ENCODE data around the gene MAP2K4. TPM values are rescaled to one million over a fixed set of nuclear protein-coding genes. Genes with fewer than 3 reads are reported as not detected.

Gene MAP2K4
- total and polyA plus RNA-seq, 2 of the 8 experiments (the other 6 are each of a cell fraction or from before 2014, with no cell fraction given): 14.2 to 37.3 TPM

- Histone ChIP-seq H3K18ac (ENCODE audit: extremely low read depth, low read length) (no peak overlapping the region), H4K20me1 (replicated peaks in 1 of 2; ENCODE audit: control insufficient read depth in 1 of 2, insufficient read depth in 2 of 2, low read length in 2 of 2) (peaks cover 8 to 14% of the 10 kb centered on the region in 2 experiments), H2BK15ac (ENCODE audit: low read length) (no peak overlapping the region), H4K5ac (ENCODE audit: insufficient read length, low read depth, low read length) (no peak overlapping the region), H2AK5ac (ENCODE audit: low read depth, low read length) (no peak overlapping the region), H3K9ac (replicated peaks in 1 of 4; ENCODE audit: extremely low read depth in 1 of 4, low read depth in 3 of 4, low read length in 3 of 4) (no peak overlapping the region), H2BK12ac (ENCODE audit: low read depth, low read length) (no peak overlapping the region), H4K91ac (replicated peaks; ENCODE audit: insufficient read length, low read length) (no peak overlapping the region), H3K79me2 (ENCODE audit: control insufficient read depth in 1 of 2, insufficient read depth in 2 of 2, low read length in 2 of 2) (peaks cover 4 to 60% of the 10 kb centered on the region in 2 experiments; a peak in 3 of 4 replicates), H4K8ac (ENCODE audit: extremely low read depth, insufficient read depth, low read length) (no peak overlapping the region), H3K4me3 (ENCODE audit: extremely low read depth in 1 of 4, insufficient read depth in 2 of 4, low read depth in 3 of 4, low read length in 4 of 4) (peak overlapping the region in 1 of 4 experiments; percentile 80; a peak in 2 of 8 replicates), H3K27me3 (replicated peaks in 1 of 4; ENCODE audit: control insufficient read depth in 3 of 4, extremely low read depth in 1 of 4, insufficient read depth in 3 of 4, low read length in 3 of 4) (no peaks in the 10 kb centered on the region; a peak in 1 of 7 replicates), H3K27ac (ENCODE audit: low read depth, low read length) (no peak overlapping the region), H3K4me1 (replicated peaks in 1 of 4; ENCODE audit: control insufficient read depth in 3 of 4, insufficient read depth in 4 of 4, low read length in 3 of 4) (peaks cover 0 to 3% (median 1%) of the 10 kb centered on the region in 4 experiments; a peak in 4 of 7 replicates), H2BK5ac (ENCODE audit: low read depth, low read length) (no peak overlapping the region), H3K14ac (ENCODE audit: insufficient read length) (no peak overlapping the region), H3K23ac (ENCODE audit: insufficient read length) (no peak overlapping the region), H3K9me3 (ENCODE audit: insufficient read depth in 2 of 2, low read depth in 1 of 2, low read length in 1 of 2) (no peaks in the 10 kb centered on the region), H2BK120ac (replicated peaks; ENCODE audit: low read depth, low read length) (no peak overlapping the region), H3K79me1 (ENCODE audit: low read depth, low read length) (peaks cover 3% of the 10 kb centered on the region), H3K36me3 (ENCODE audit: control insufficient read depth in 2 of 4, insufficient read depth in 4 of 4, low read length in 3 of 4) (no peaks in the 10 kb centered on the region), H2BK20ac (ENCODE audit: low read length) (no peak overlapping the region), H3K23me2 (ENCODE audit: low read depth, low read length) (peaks cover 2% of the 10 kb centered on the region; the same call in 1 of the 2 replicates), H3K4me2 (ENCODE audit: insufficient read depth in 1 of 2, low read depth in 2 of 2, low read length in 2 of 2) (peak overlapping the region; percentile 63 to 67; a peak in 2 of 4 replicates), H3K56ac (replicated peaks; ENCODE audit: insufficient read length, low read depth, low read length) (no peak overlapping the region), H3K4ac (replicated peaks; ENCODE audit: insufficient read length, low read depth, low read length) (no peak overlapping the region), H2AFZ (ENCODE audit: low read length) (no peak overlapping the region)
- POLR2A ChIA-PET (ENCODE audit: partially characterized antibody): interaction anchor here (0.9 to 4.8 kb wide), 8 partner anchors 9 to 45 kb away, joined by 3 to 49 read pairs (median 5); partner anchors contain the start of gene ZNF18
- FAIRE-seq: no peak
- 97% methylated on average over 2 of the region's 2 CpGs; no CpG with 5 or more reads in 1 of the 2 experiments for WGBS, 2 experiments (ENCODE audit: extremely low coverage in 1 of 2, insufficient coverage in 1 of 2, insufficient read length in 1 of 2, insufficient replicate concordance in 2 of 2, low coverage in 1 of 2, low lambda C conversion rate in 2 of 2, missing lambda C conversion rate in 1 of 2)
- DNase-seq (ENCODE audit: low read depth in 1 of 2, low spot score in 2 of 2): no peak
- CTCF ChIA-PET (ENCODE audit: partially characterized antibody): interaction anchor here (0.8 kb wide), 1 partner anchor 13 kb away, joined by 3 read pairs; no protein-coding TSS in a partner anchor
- TF ChIP-seq HDAC2 (IDR thresholded peaks at IDR 0.05; ENCODE audit: borderline replicate concordance in 1 of 2, low read depth in 2 of 2, low read length in 2 of 2): no peak
- TF ChIP-seq PHF8 (conservative IDR thresholded peaks at IDR 0.05; ENCODE audit: low read depth, low read length): no peak
- TF ChIP-seq SIN3A (conservative IDR thresholded peaks at IDR 0.05 in 1 of 2, IDR thresholded peaks at IDR 0.05 in 1 of 2; ENCODE audit: low read depth in 1 of 2, low read length in 2 of 2): no peak
Measured at GRCh38 chr17:12022310-12022709, 1.6 kb downstream of the MAP2K4 start.
